ENCODE measurements around the gene TTC39C.

The TTC39C gene

DNA sequence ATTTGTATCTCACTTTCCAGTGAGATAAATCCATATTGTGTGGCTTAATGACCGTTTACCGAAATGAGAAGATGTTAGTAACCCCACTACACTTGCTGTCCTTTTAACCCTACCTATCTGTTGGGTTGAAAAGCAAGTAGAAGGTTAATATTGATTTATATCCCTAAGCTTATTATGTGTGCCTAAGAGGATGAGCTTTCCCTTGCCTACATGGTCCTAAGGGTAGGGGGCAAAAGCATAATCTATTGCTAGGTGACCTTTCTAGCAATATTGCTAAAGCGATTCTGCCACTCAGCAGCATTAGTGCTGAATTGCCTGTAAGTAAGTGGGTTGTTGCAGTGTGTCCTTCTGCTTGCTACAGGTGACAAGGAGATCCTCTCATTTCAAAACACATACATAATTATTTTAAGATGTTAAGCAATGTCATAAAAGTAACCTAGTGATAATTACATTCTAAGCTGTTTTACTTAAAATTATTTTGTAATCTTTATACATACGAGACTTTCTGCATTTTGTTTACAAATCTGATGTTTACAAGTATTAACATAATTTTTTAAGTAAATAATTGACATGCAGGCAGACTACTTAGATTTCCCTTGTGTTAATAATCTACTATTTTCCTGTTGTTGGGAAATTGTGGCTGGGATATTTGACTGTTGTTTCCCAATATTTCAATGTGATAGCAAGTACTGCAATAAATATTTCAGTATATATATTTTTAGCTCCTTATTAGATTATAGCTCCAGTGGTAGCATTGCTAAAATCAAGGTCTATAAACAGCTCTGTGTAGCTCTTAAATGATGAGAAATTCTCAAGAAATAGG is 75.2 kb downstream of the TTC39C start:
- DNase-seq = no peak

DNA sequence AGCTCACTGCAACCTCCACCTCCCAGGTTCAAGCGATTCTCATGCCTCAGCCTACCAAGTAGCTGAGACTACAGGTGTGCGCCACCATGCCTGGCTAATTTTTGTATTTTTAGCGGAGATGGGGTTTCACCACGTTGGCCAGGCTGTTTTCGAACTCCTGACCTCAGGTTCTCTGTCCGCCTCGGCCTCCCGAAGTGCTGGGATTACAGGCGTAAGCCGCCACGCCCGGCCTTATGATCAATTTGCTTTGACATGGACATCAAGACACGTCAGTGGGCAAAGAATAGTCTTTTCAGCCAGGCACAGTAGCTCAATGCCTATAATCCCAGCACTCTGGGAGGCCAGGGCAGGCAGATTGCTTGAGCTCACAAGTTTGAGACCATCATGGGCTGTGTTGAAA is 76.3 kb downstream of the TTC39C start:
- no peak for DNase-seq

DNA sequence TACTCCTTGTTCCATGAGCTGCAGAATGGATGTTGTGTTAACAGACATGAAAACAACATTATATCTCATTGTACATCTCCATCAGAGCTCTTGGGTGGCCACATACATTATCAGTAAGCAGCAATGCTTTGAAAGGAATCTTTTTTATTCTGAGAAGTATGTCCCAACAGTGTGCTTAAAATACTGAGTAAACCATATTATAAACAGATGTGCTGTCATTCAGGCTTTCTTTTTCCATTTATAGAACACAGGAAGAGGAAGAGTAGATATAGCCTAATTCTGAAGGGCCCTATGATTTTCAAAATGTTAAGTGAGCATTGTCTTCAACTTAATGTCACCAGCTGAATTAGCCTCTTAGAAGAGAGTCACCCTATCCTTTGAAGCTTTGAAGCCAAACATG is 80.0 kb downstream of the TTC39C start:
- DNase-seq = no peak

DNA sequence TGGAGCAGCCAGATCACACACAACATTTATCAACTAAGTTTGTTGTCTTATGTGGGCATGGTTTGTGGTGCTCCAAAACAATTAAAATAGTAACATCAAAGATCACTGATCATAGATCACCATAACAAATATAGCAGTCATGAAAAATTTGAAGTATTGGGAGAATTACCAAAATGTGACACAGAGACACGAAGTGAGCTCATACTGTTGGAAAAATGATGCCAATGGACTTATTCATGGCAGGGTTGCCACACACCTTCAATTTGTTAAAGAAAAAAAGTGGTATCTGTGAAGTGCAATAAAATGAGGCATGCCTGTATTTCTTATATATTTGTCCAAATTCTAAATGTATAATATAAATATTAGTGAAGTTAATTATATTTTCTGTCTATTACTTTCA is 81.4 kb downstream of the TTC39C start:
- no peak for DNase-seq

DNA sequence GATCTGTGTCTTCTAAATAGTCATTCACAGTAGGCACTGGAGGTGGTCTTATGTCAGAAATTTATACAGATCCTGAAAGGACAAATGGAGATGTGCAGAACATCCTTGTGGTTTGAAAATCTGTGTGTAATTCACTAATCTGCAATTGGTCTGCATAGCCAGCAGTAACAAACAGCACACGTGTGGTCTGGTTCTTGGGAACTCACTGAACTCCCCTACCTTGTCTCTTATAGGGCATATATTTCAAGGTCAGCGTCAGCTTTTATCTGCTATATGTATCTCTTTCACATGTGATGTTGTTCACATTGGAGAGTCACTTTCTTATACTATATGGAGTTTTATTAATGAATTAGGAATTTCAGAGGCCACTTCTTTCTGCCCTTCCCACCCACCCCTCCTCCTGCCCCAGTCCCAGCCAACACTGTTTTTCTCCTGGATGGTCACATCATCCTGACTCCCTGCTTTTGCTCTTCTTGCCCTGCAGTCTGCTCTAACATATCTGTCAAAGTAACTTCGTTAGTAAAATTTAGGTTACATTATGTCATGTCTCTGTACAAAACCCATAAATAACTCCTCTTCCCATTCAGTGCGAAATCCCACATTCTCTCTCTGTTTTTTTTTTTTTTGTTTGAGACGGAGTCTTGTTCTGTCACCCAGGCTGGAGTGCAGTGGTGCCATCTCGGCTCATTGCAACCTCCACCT is 88.9 kb downstream of the TTC39C start:
- no peak for DNase-seq

DNA sequence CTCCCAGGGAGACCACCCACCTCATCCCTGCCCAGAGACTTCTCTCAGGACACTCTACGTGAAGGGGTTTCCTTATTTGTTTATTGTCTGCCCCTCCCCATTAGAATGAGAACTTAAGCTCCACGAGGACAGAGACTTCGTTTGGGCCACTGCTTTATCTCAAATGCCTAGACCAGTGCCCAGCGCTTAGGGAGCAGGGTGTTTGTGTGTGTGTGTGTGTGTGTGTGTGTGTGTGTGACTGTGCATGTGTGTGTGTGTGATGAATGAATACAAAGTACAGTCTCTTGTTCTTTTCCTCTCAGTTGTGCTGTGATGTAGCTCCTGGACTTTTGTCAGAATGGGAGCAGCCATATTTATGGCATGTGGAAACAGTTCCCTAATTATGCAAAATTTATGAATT is 89.9 kb downstream of the TTC39C start:
- no peak for DNase-seq

DNA sequence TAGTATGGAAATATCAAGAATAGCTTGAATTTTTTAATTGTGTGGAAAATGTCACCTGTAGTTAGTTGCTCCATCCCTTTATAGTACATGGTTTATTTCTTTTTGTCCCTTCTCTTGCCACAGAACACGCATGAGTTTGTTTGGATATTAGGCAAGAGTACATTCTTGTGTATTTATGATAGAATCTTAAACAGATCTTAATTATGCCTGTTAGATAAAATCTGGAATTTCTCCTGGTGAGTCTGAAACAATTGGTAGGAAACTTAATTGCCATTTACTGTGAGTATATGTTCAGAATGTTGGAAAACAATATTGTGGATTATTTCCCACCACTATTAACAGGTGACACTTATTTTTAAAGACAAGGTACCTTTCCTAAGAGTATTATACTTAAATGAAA is 94.1 kb downstream of the TTC39C start:
- no peak for DNase-seq

DNA sequence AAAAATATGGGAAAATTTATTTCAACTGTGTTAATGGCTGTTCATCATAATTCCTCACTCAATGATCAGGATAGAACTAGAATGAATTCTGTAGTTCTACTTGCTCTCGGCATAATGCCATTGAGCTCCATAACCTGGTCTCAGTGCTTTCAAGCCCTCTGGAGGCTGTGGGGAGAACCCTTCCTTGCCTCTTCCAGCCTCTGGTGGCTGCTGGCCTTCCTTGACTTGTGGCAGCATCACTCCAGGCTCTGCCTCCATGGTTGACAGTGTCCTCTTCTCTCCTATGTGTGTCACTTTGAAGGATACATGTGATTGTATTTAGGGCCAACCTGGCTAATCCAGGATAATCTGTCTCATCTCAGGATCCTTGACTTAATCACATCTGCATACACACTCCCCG is 97.4 kb downstream of the TTC39C start:
- DNase-seq = no peak

DNA sequence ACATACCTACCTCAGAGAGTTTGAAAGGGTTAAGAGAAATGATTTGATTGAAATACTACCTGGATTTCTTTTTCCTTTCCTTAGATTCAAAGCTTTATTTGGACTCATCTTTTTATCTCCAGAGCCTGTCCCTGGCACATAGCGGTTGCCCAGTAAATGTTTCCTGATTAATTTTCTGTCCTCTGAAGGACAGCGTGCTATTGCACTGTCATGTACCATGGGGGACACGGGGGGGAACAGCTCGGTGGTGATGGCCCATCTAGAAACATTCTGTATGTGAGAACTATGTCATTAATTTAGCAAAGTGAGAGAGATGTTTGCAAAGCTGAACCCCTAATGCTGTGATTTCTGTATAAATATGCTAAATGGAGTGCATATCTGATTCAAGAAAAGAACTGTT is 97.9 kb downstream of the TTC39C start:
- no peak for DNase-seq

DNA sequence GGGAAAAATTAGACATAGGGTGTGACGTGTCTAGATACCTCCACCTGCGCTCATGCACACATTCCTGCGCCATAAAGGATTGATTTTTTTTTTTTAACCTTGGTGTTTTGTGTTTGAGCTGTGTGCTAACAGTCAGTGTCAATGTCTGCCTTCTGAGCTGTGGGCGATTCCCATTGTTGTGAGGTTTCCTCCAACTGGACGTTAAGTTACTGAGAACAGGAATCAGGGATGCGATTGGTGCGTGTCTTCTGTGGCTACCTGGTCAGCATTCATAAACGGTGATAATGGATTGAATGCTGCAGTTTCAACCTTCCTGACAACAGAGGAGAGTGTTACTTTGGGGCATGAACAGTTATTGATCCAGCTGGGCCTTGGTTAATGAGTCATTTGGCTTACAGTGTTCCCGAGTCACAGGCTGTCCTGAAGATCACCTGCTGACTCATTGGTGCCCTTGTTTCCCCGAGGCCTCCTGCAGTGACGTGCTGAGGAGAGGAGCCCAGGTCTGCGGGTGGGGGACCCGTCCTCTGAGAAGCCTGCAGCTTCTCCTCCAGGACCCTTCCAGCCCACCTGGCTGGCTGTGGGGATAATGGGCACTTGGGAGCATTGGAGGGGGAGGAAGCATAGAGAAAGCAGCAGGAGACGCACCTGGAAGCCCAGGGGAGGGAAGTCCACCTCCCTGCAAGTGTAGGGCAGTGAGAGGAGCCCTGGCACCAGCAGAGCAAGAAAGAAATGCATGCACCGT is 98.5 kb downstream of the TTC39C start:
- no peak for DNase-seq

DNA sequence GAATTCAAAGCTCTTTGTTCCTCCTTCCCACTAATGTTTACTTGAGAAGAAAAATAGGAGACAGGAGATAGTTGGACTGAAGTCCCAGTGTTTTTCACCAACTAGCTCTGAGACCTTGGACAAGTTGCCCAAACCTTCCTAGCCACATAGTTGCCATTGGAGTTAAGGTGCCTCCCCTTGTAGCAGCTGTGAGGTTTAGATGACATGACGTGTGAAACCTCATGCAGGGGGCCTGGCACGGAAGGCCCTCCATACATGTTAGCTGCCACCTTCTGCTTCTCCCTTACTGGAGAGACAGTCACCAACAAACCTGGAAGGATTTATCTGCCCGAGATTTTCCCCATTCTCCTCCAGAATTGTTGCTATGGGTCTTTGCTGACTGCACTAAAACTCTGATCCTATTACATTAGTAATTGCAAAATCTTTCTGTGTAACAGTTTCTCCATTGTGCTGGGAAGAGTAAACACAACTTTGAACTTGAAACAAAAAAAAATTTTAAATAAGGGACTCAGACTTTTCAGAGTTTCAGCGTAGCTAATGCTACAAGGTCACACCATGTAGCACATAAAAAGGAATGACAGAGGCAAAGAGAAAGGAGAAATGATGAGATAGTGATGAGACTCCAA is 100.5 kb downstream of the TTC39C start:
- no peak for DNase-seq

DNA sequence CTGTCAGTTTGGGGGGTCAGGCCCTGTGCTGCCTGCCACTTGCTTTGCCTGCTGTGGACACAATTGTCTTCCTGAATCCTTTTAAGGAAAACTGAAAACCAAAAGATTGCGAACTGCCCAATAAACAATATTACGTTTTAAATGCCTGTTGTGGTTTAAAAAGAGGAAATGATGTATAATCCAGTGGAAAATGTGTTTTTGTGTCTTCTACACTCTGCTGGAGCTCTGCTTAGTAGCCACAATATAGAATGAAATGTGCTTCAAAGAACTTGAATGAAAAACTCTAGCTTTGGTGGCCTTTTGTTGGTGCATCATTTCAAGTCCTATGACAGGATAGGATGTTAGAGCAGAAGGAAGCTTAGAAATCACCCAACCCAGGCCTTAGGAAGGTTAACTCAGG is 101.1 kb downstream of the TTC39C start:
- no peak for DNase-seq

DNA sequence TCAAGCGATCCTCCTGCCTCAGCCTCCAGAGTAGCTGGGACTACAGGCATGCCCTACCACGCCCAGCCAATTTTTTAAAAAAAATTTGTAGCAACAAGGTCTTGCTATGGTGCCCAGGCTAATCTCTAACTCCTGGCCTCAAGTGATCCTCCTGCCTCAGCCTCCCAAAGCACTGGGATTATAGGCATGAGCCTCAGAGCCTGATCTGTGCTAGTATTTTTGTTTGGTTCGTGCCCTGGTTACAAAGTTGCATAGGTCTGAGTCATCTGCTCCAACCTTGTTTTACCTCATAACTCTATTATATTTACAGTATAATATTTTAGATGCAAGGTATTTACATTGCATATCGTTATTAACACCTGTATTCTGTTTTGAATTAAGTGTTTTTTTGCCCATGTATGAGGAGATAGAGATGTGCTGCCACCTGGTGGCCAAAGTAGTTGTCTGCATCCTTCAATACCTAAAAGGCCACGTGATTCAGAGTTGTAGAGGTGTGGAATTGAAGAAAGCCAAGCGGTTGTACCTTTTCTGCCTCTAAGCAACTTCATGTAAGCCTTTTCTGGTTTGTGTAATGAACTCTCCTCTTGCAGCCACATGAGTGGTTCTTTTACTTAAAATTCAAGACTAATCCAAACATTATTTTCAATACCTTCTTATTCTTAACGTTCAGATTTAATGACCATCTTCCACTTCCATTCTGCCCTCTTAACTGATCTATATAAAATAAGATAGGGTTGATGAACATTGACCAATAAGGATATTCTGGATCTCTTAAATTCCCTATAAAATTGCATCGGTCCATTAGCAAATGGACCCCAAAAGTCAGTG is 104.4 kb downstream of the TTC39C start:
- peak in 11 of 14 donors; percentile 2 to 42 (median 9) for DNase-seq

DNA sequence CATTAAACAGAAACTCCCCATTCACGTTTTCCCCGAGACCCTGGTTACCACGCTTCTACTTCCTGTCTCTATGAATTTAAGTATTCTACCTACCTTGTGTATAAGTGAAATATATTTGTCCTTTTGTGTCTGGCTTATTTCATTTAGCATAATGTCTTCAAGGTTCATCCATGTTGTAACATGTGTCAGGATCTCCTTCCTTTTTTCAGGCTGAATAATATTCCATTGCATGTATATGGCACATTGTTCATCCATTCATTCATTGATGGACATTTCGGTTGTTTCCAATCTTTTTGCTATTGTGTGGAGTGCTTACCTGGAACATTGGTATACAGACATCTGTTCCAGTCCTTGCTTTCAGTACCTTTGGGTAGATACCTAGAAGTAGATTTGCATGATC is 106.1 kb downstream of the TTC39C start:
- DNase-seq = no peak

DNA sequence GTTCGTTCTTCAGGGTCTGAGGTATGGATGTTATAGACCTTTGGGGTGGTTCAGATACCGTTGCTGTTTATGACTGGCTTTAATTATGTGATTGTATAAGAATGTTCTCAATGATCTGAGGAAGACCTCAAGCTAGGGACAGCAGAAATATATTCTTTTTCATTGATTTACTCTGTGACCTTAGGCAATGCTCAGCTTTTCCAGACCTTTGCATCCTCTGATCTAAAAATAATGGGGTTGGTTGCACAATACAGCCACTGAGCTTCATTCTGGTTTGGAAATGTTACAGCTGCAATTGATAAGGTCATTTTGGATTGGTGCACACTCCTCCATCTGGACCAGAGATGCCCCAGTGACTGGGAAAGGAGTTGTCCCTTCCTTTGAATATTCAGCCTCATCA is 107.1 kb downstream of the TTC39C start:
- DNase-seq = no peak

DNA sequence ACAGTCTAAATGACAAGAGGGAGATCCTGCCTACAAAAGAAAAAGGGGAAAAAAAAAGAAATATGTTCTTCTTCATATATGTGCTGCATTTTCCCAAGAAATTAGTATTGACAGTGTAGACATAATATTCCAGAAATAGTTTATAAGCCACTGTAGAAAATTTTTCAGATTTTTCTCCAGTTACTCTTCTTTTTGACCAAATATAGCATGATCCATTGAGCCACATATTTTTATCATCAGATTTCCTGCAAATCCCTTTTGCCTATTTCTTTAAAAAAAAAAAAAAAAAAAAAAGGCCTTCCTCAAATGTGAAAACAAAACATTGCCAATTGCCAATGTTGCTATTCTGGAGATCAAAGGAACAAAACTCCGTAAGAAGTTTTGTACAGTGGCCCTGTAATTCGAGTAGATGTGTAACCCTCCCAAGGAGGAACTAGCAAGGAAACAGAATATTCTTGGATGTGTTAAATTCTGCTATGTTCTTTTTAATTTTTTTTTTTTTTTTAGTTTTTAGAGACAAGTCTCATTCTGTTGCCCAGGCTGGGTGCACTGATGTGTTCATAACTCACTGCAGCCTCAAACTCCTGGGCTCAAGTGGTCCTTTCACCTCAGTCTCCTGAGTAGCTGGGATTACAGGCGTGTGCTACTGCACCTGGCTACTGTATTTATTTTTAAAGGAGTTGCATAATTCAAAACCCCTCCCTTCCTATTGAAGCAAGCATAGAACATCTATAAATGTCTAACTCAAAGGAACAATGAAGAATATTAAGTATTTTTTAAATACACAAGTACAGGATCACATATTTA is 111.8 kb downstream of the TTC39C start:
- DNase-seq = no peak

DNA sequence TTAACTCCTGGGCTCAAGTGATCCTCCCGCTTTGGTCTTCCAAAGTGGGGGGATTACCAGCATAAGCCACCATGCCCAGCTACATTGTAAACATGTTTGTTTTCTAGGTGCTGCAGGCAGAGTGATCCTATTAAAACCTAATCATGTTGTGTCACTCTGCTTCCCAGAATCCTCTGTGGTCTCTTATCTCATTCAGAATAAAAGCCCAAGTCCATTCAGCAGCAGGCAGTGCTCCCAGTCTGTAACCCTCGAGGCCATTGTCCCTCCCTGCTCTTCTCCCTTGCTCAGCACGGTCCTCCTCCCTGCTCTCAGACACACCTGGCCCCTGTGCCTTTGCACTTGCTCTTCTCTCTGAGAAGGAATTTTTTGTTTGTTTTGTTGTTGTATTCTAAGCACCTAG is 113.2 kb downstream of the TTC39C start:
- no peak for DNase-seq

DNA sequence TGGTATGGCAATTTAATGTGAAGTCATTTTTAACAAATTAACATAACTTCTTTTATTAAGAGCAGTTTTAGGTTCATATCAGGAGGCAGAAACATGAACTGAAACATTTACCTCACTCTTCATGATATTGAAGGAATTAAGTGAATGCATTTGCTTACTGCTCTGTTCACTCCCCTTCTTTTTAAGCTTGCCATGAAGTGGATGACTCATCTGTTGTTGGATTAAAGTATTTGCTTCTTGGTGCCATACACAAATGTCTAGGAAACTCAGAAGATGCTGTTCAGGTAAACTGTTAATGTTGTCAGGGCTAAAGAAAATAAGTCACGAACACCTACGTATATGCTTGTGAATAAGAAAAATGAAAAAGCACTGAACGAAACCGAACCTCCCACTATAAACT is 114.1 kb downstream of the TTC39C start:
- DNase-seq = no peak

DNA sequence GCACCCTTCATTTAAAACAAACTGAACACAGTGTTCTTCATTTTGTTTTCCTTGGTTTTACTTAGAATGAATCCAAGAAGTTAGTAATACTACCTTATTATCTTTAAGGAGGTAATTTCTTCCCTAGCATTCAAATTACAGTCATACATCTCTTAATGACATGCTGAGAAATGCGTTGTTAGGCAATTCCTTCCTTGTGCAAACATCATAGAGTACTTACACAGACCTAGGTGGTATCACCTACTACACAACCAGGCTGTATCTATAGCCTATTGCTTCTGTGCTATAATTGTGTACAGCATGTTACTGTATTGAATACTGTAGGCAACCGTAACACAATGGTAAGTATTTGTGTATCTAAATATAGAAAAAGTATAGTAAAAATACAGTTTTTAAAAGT is 115.9 kb downstream of the TTC39C start:
- DNase-seq = no peak

DNA sequence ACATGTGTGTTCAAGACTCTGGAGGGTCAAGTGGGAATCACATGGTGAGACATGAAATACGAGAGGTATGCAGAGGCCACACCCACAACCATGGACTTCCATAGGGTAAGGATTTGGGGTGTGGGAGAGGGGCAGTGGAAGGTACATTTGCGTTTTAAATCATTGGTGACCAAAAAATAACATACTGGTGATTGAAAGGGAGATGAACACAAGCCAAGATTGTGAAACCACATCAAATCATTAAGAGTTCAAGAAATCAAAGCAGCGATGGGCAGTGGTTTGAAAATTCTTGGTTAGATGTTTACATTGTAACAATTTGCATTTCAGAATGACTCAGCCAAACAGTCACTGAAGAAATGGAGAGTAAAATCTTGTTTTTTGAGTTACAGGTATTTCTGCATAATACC is 122.4 kb downstream of the TTC39C start:
- DNase-seq = no peak

DNA sequence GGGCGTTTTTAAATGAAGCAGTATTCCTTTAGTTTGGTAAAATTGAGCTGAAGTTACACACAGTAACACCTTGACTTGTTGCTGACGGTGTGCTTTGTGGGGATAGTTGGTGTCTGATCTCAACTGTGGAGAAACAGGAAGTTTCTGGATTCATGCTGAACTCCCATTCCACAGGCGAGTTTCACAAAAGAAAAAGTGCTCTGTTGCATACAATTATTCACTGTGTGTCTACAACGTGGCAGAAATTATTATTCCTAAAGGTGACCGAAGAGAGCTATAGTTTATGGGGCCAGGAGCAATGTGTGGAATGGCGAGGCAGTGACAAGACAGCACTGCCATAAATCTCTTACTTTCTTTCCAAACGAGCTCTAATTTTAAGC is 123.8 kb downstream of the TTC39C start:
- DNase-seq = no peak
